Right ventricle myocardium superior (tissue), 1 donor: ENCODE results near the gene HS6ST1. TPM values are rescaled to one million over a fixed set of nuclear protein-coding genes. Genes with fewer than 3 reads are reported as not detected.
"Not testable (repeated sequence)": the region's sequence is repeated elsewhere in the genome, so short reads cannot be mapped to it uniquely, and the experiment has no call there.

Experiments used
- ATAC-seq: fragments of 200-7000 bp; cut with Tn5 transposase; one replicate; pipeline ENCODE4 v1.9.1; 2020; ENCODE audit warnings: mild to moderate bottlenecking; ENCODE audit not compliant: poor library complexity
- DNase-seq: peaks from one replicate; pipeline ENCODE4 v3.0.0-alpha.2; 2020
- intact Hi-C: fragments of 100-400 bp; cut with DNase I; formaldehyde crosslinking; loops from one replicate; pipeline ENCODE4 v1.11.2; 2022
- total RNA-seq: library from RNA; stranded (reverse); fragmentation: NEBNext Ultra II Directional; extraction: Animal tissue kit (Norgen Biotek cat#: 25700); gene quantifications from one replicate; pipeline ENCODE4 v1.2.1, GENCODE V29; 2021
- donor health status: DM: no; HTN: yes; CAD: no; lungs with severe emphysema.

HS6ST1 gene
- total RNA-seq, 1 donor from 2014 or later: 35.1 TPM

GRCh38 chr2:128267197-128267596, 51.5 kb downstream of the HS6ST1 start:
- DNase-seq, ATAC-seq, intact Hi-C loops: not testable (repeated sequence)

- DNase-seq, intact Hi-C loops, ATAC-seq: not testable (repeated sequence)
Observed at GRCh38 chr2:128266463-128266862, 52.2 kb downstream of the HS6ST1 start.

GRCh38 chr2:128265608-128265993, 53.1 kb downstream of the HS6ST1 start:
- intact Hi-C loops, DNase-seq, ATAC-seq: not testable (repeated sequence)

GRCh38 chr2:128264881-128265607, 53.6 kb downstream of the HS6ST1 start:
- intact Hi-C loops: no loop called here
- DNase-seq: no peak

GRCh38 chr2:128263902-128264331, 54.8 kb downstream of the HS6ST1 start:
- intact Hi-C loops: no loop called here
- no peak for ATAC-seq
- peak; percentile 20 for DNase-seq

More at GRCh38 chr2:128264881-128265607, 53.6 kb downstream of the HS6ST1 start:
- ATAC-seq: no peak

GRCh38 chr2:128262315-128263253, 56.1 kb downstream of the HS6ST1 start:
- peak; percentile 40 for DNase-seq
- no peak for ATAC-seq
- intact Hi-C loops: no loop called here

- DNase-seq (peak; percentile 35), ATAC-seq (no peak)
- intact Hi-C loops: no loop called here
Observed at GRCh38 chr2:128261245-128262128, 57.2 kb downstream of the HS6ST1 start.

GRCh38 chr2:128260239-128261138, 58.2 kb downstream of the HS6ST1 start:
- peak; percentile 71 for DNase-seq
- intact Hi-C loops: no loop called here
- peak; percentile 88 for ATAC-seq

- ATAC-seq (no peak), DNase-seq (no peak)
- intact Hi-C loops: no loop called here
Observed at GRCh38 chr2:128259585-128259984, 59.1 kb downstream of the HS6ST1 start.

GRCh38 chr2:128258218-128258617, 60.5 kb downstream of the HS6ST1 start:
- DNase-seq (peak; percentile 30), ATAC-seq (no peak)
- intact Hi-C loops: no loop called here

- ATAC-seq (no peak), DNase-seq (peak; percentile 11)
- intact Hi-C loops: no loop called here
Observed at GRCh38 chr2:128252501-128252900, 66.2 kb downstream of the HS6ST1 start.

GRCh38 chr2:128252086-128252485, 66.6 kb downstream of the HS6ST1 start:
- intact Hi-C loops, DNase-seq: not testable (repeated sequence)

GRCh38 chr2:128250229-128251025, 68.2 kb downstream of the HS6ST1 start:
- intact Hi-C loops: no loop called here
- ATAC-seq: peak; percentile 61
- no peak for DNase-seq

More at GRCh38 chr2:128252086-128252485, 66.6 kb downstream of the HS6ST1 start:
- not testable (repeated sequence) for ATAC-seq

GRCh38 chr2:128249555-128249954, 69.1 kb downstream of the HS6ST1 start:
- peak; percentile 54 for DNase-seq
- intact Hi-C loops: no loop called here
- peak; percentile 67 for ATAC-seq

GRCh38 chr2:128245813-128246212, 72.9 kb downstream of the HS6ST1 start:
- DNase-seq: no peak
- intact Hi-C loops: no loop called here
- ATAC-seq: no peak

- ATAC-seq (no peak), DNase-seq (no peak)
- intact Hi-C loops: no loop called here
Observed at GRCh38 chr2:128241896-128242295, 76.8 kb downstream of the HS6ST1 start.
